Fibroblast of villous mesenchyme (primary cell): ENCODE results near the gene ESR2. TPM values are rescaled to one million over a fixed set of nuclear protein-coding genes. Genes with fewer than 3 reads are reported as not detected.

Experiments
- DNase-seq: peaks from one replicate; pipeline ENCODE4 v3.0.0-alpha.2; 2010; ENCODE audit warnings: low read depth
- H3K4me3 ChIP-seq: 2 replicates; pipeline ENCODE4 v1.5.1; 2011; ENCODE audit warnings: low read depth, mild to moderate bottlenecking, low read length
- CTCF ChIP-seq: IDR thresholded peaks from 2 replicates; pipeline ENCODE4 v1.5.1; 2012; ENCODE audit warnings: low read depth, mild to moderate bottlenecking, low read length; ENCODE audit not compliant: insufficient read depth
- total RNA-seq: library from RNA; depleted of rRNA; stranded (reverse); fragments of >200 nt; gene quantifications from 2 replicates; pipeline ENCODE4 v1.2.3, GENCODE V29; 2012

Gene ESR2
- total RNA-seq, 1 donor = not detected

GRCh38 chr14:64109819-64110554, 184.2 kb downstream of the ESR2 start:
- no peak overlapping the region for H3K4me3 ChIP-seq
- TF ChIP-seq CTCF = no peak
- DNase-seq = peak; percentile 29

- no peak for TF ChIP-seq CTCF
- H3K4me3 ChIP-seq = no peak overlapping the region
- DNase-seq = no peak
Measured at GRCh38 chr14:64107438-64107837, 186.7 kb downstream of the ESR2 start.

GRCh38 chr14:64098120-64098519, 196.1 kb downstream of the ESR2 start:
- H3K4me3 ChIP-seq = no peak overlapping the region
- no peak for TF ChIP-seq CTCF
- no peak for DNase-seq

GRCh38 chr14:64095620-64096019, 198.6 kb downstream of the ESR2 start:
- no peak for TF ChIP-seq CTCF
- no peak overlapping the region for H3K4me3 ChIP-seq
- DNase-seq = peak; percentile 71

GRCh38 chr14:64092940-64093339, 201.2 kb downstream of the ESR2 start:
- no peak for TF ChIP-seq CTCF
- no peak for DNase-seq
- no peak overlapping the region for H3K4me3 ChIP-seq

- no peak for DNase-seq
- H3K4me3 ChIP-seq = no peak overlapping the region
- no peak for TF ChIP-seq CTCF
Measured at GRCh38 chr14:64092338-64092737, 201.8 kb downstream of the ESR2 start.

- TF ChIP-seq CTCF = no peak
Measured at GRCh38 chr14:64091217-64091616, 203.0 kb downstream of the ESR2 start.

More at GRCh38 chr14:64091217-64091616, 203.0 kb downstream of the ESR2 start:
- H3K4me3 ChIP-seq = no peak overlapping the region
- DNase-seq = no peak
